A673 (cell line): ENCODE data around the gene C1orf21. TPM values are rescaled to one million over a fixed set of nuclear protein-coding genes. Genes with fewer than 3 reads are reported as not detected.
"Not testable (repeated sequence)": the region's sequence is repeated elsewhere in the genome, so short reads cannot be mapped to it uniquely, and the experiment has no call there.

Experiments used
- BruUV-seq: library from RNA; stranded (reverse); fragments of 400-500 nt; replicated peaks from 2 replicates; lab custom pipeline; 2021; lab: Mats Ljungman, UMichigan
- CTCF ChIA-PET: fragments of 300-600 bp; sonication (Branson Sonifier 250); formaldehyde crosslinking; loops from one replicate; lab custom pipeline; 2022; ENCODE audit warnings: antibody characterized with exemption; lab: Charles Lee
- POLR2A ChIA-PET: fragments of 300-600 bp; sonication (Branson Sonifier 250); formaldehyde crosslinking; loops from one replicate; lab custom pipeline; 2022; ENCODE audit warnings: antibody characterized with exemption; ENCODE audit not compliant: low non-redundant PET; lab: Charles Lee
- DNase-seq: peaks from one replicate; pipeline ENCODE4 v3.0.0-alpha.2; 2015; ENCODE audit warnings: low spot score
- H3K27ac ChIP-seq: fragments of 200-600 bp; sonication (generic); 2 replicates; pipeline ENCODE4 v1.5.1; 2016; ENCODE audit warnings: mixed run types, low read depth, mild to moderate bottlenecking, mixed read lengths, antibody characterized with exemption, low read length; ENCODE audit not compliant: poor library complexity, severe bottlenecking
- H3K27me3 ChIP-seq: fragments of 200-600 bp; sonication (generic); replicated peaks from 2 replicates; pipeline ENCODE4 v1.6.1; 2017; ENCODE audit warnings: mixed run types, low read depth, mild to moderate bottlenecking, mixed read lengths, antibody characterized with exemption, low read length; ENCODE audit not compliant: insufficient read depth, poor library complexity
- H3K36me3 ChIP-seq: fragments of 200-600 bp; sonication (generic); 2 replicates; pipeline ENCODE4 v1.6.1; 2016; ENCODE audit warnings: mixed run types, mild to moderate bottlenecking, mixed read lengths, antibody characterized with exemption, low read length; ENCODE audit not compliant: insufficient read depth, poor library complexity, severe bottlenecking
- H3K4me1 ChIP-seq: fragments of 200-600 bp; sonication (generic); 2 replicates; pipeline ENCODE4 v1.6.1; 2017; ENCODE audit warnings: mixed run types, mild to moderate bottlenecking, mixed read lengths, antibody characterized with exemption, low read length; ENCODE audit not compliant: insufficient read depth, poor library complexity, severe bottlenecking
- H3K4me3 ChIP-seq: fragments of 200-600 bp; sonication (generic); 2 replicates; pipeline ENCODE4 v1.5.1; 2016; ENCODE audit warnings: low read depth, mixed run types, mild to moderate bottlenecking, mixed read lengths, low read length; ENCODE audit not compliant: poor library complexity, severe bottlenecking
- H3K9me3 ChIP-seq: fragments of 200-600 bp; sonication (generic); 2 replicates; pipeline ENCODE4 v1.6.1; 2016; ENCODE audit warnings: mixed run types, low read depth, mild to moderate bottlenecking, mixed read lengths, antibody characterized with exemption, low read length; ENCODE audit not compliant: poor library complexity, severe bottlenecking
- CTCF ChIP-seq: fragments of 300-800, 200-600 bp; sonication (generic); conservative IDR thresholded peaks from 2 replicates; pipeline ENCODE4 v1.5.1; 2017; ENCODE audit warnings: low read depth, mild to moderate bottlenecking, antibody characterized with exemption, low read length, moderate library complexity, mixed read lengths
- EZH2 ChIP-seq: fragments of 200-600 bp; sonication (generic); IDR thresholded peaks from 2 replicates; pipeline ENCODE4 v1.6.1; 2017; ENCODE audit warnings: borderline replicate concordance, low read depth, mild to moderate bottlenecking, mixed read lengths, antibody characterized with exemption, low read length; ENCODE audit not compliant: poor library complexity, severe bottlenecking
- intact Hi-C: fragments of 100-400 bp; cut with micrococcal nuclease; formaldehyde crosslinking; loops from one replicate; pipeline ENCODE4 v1.10.0; 2022; ENCODE audit not compliant: unreplicated experiment
- total RNA-seq: library from RNA; stranded (reverse); gene quantifications from 2 replicates; pipeline ENCODE4 v1.2.3, GENCODE V29; 2021

The C1orf21 gene
- total RNA-seq, 1 experiment from 2014 or later = 31.3 TPM

GRCh38 chr1:184608990-184609389 is 222.2 kb downstream of the C1orf21 start:
- intact Hi-C loops = no loop called here
- no peak overlapping the region for H3K4me3 ChIP-seq
- no peak overlapping the region for H3K27ac ChIP-seq
- CTCF ChIA-PET = no interaction called here
- no TSS peak for BruUV-seq
- TF ChIP-seq EZH2 (no peak), CTCF (no peak)
- H3K4me1 ChIP-seq = peaks cover 20% of the 10 kb centered on the region
- H3K36me3 ChIP-seq = no peaks in the 10 kb centered on the region
- H3K27me3 ChIP-seq = no peaks in the 10 kb centered on the region
- POLR2A ChIA-PET = no interaction called here
- no peak for DNase-seq
- no peaks in the 10 kb centered on the region for H3K9me3 ChIP-seq

GRCh38 chr1:184610876-184611595 is 224.2 kb downstream of the C1orf21 start:
- DNase-seq = peak; percentile 59
- Histone ChIP-seq H3K9me3 (no peaks in the 10 kb centered on the region), H3K27me3 (no peaks in the 10 kb centered on the region), H3K4me1 (peaks cover 20% of the 10 kb centered on the region), H3K27ac (peak overlapping the region; percentile 64), H3K36me3 (no peaks in the 10 kb centered on the region), H3K4me3 (peak overlapping the region; percentile 8)
- TF ChIP-seq EZH2 = no peak
- no peak for TF ChIP-seq CTCF
- CTCF ChIA-PET = interaction anchor here (0.6 to 1.2 kb wide), 2 partner anchors 53 to 54 kb away, joined by 3 to 4 read pairs; no protein-coding TSS in a partner anchor
- intact Hi-C loops = no loop called here
- BruUV-seq = no TSS peak
- POLR2A ChIA-PET = no interaction called here

GRCh38 chr1:184612229-184612628 is 225.4 kb downstream of the C1orf21 start:
- H3K9me3 ChIP-seq, DNase-seq, H3K4me3 ChIP-seq, intact Hi-C loops, H3K36me3 ChIP-seq, H3K27me3 ChIP-seq, H3K27ac ChIP-seq, BruUV-seq, POLR2A ChIA-PET: not testable (repeated sequence)
- peaks cover 20% of the 10 kb centered on the region for H3K4me1 ChIP-seq
- CTCF ChIA-PET = interaction anchor here (0.5 kb wide), 1 partner anchor 79 kb away, joined by 5 read pairs; no protein-coding TSS in a partner anchor
